Hematopoietic multipotent progenitor cell treated with erythropoietin and hydrocortisone succinate and interleukin-3 and kit ligand, for 17 days (in vitro differentiated cells): ENCODE measurements around the gene FAP.

ENCODE experiments used
- DNase-seq: peaks from one replicate; pipeline ENCODE4 v3.0.0-alpha.2; 2015; ENCODE audit warnings: low spot score

Gene FAP

DNA sequence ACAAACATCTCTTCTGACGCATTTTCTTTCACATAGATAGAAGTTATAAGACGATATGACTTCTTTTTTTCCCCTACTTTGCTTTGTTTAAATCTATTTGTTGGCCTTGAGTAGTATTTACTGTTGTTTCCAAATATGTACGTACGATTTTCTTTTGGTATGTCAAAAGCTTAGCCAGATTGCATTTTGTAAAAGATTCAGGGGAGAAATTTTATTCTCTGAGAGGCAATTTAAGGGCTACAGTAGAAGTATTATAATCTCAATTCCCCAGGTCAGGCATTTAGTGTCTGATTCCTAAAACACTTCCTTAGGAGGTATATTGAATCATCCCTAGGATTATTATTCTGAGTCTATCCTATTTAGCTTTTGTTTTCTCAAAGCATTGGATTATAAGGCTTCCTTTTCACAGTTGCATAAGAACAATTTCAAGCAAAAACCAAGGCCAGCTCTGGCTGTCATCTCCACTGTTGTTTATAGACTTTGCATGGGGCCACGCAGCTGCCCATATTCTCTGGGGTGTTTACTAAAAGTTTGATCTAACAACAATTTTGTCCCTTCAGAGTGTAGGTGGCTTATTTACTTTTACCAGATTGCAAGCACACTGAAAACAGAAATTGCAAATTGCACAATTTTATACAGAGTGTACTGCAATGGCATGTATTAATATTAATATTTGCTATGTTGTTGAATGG lies 57.6 kb downstream of the FAP start:
- DNase-seq, result no peak

GRCh38 chr2:162184821-162185450 lies 58.3 kb downstream of the FAP start:
- no peak for DNase-seq

DNA sequence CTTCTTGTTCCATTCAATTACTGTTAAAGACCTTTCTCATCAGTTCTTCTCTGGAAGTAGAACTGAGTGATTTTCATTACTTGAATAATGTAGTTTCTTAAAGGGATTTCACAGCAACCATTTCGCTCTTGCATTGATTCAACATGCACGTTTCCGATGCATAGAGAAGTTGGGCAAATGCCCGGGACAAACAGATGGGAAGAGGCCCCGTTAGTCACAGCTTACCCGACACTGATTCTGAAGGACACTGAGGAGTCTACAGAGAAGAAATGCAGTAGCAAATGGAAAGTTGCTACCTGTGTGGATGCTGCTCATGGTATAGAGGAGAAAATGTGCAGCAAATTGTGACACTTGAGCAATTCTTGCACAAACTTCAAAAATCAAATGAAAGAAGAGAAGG lies 58.9 kb downstream of the FAP start:
- no peak for DNase-seq

DNA sequence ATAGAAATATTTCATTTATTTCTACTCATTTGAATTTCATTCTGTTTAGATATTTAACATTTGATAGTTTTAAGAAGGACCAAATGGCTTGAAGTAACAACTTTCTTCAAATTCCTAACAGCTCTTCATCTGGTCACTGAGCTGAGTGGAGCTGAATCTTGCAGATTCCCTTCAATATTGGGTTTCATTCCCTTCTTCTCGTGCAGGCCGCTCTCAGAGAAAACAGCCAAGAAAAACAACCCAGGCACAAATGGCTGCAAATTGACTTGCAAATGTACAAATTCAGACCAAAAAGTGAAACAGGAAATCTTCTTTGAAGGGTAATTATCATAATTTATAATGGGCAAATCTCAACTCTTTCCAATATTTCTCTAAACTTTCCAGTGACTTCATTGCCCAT lies 60.9 kb downstream of the FAP start:
- DNase-seq, result no peak

DNA sequence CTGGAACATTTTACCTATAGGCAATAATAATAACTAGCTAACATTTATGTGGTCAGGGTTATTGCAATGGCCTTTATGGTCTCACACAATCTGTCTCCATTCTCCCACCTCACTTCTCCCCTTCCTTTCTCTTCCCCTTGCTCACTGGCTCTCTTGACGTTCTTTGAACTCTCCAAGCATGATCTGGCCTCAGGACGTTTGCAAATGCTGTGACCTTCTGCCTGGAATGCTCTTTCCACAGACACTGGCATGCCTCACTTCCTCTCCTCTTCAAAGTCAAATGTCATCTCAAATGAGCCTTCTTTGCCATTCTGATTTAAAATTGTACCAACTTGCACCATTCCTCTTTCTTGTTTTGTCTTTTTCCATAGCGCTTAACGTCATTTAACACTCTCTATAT lies 65.9 kb downstream of the FAP start:
- no peak for DNase-seq

DNA sequence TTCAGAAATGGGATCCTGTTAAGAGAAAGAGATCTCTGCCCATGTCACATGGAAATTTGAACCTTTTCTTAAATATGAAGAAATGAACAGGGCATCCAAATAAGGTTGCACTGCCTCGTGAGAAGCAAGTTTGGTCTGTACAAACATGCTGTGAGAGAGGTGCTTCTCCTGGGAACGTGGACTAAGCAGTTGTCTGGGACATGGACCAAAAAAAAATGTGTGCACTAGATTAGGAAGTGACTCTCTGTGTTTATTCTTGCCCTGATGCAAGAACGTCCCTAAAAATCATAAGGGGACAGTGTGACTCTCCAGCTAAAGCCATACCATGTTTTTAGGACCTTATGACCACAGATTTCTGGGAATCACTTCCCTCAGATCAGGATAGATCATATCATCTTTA lies 67.5 kb downstream of the FAP start:
- DNase-seq, result no peak

DNA sequence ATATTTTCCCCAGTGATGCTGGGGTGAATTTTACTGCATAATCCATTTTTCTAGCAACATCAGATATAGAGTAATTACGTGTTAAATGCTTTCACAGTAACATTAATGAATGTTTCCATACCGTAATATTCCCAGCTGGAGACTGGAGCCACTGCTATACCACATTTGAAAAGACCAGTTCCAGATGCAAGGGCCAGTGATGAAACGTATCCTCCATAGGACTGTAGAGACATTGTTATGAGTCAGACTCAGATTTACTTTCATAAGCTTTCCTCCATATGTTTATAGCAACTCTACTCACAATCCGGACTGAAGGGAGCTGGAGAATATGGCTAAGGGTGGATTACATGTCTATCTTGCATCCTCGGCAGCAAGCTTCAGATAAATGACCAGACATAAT lies 68.5 kb downstream of the FAP start:
- no peak for DNase-seq

DNA sequence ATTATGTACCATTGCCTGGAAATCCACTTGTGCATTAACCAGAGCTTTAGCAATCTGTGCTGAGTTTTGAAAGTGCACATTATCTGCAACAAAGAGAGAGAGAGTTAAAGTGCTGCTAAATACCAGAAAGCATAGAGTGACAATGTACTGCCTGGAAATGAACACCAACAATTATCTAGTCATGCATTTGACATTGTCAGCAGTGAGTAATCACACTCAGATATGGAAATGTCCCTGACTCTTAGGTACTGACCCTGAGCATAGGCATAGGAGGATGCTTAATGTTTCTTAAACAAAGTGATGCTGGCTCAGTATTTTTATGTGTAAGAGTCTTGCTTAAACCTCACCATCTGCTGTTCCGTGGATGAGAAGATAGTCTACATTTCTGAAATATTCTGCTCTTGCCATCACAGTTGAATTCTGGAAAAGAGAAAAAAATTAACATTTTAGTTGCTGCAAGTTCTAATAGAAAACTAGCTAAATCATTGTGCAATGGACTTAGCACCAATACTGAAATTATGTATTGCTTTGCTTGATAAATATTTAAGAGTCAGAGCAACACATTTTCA lies 70.4 kb downstream of the FAP start:
- no peak for DNase-seq

DNA sequence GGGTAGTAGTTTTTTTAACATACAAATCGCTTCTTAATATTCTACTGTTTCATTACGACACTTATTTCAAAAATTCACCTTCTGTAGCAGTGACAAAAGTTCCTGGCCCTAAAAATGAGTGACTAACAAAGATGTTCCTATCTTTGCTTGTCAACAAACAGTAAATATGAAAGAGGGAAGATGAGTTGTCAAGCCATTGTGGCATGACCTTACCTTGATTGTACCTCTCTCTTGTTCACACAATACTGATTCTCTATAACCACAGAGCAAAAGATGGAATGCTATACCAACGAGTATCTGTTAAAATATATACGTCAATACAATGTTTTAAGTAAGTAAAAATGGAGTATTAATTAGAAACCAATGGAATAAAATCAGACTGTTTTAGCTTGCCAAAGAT lies 76.5 kb downstream of the FAP start:
- no peak for DNase-seq

DNA sequence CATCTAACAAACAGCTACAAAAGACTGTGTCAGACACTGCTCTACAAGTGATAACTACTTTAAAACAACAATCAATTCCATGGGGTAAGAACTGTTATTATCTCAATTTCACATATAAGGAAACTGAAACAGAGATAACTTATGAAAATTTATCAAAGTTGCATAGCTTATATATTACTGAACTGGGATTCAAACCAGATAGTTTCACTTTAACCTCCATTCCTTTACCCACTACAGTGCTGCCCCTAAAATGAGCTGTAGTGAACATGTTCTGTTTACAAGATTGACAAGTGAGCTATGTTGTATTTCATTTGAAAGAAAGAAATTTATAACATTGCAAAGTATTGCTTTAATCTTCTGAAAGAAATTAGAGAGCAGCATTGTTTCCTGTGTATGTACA lies 77.1 kb downstream of the FAP start:
- DNase-seq, result no peak

- no peak for DNase-seq
Observed at GRCh38 chr2:162164802-162165201, 78.4 kb downstream of the FAP start.

- DNase-seq, result no peak
Observed at GRCh38 chr2:162159446-162159845, 83.8 kb downstream of the FAP start.

DNA sequence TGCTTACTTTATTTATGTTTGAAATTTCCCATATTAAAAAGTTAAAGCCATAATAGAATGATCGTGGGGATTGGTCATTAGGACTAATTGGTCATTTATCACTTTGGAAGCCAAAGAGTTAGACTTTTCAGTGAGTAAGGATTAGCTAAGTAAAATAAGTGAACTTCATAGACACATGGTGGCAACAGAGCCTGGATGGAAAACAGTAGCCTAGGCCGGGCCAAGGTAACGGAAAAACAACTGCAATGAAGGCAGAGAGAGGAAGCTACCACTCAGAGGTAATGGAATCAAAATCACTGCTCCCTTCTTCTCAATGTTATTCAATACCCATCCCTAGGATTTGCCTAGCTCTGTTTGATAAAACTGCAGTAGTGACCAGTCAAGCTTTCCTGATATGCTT lies 87.1 kb downstream of the FAP start:
- DNase-seq, result no peak

DNA sequence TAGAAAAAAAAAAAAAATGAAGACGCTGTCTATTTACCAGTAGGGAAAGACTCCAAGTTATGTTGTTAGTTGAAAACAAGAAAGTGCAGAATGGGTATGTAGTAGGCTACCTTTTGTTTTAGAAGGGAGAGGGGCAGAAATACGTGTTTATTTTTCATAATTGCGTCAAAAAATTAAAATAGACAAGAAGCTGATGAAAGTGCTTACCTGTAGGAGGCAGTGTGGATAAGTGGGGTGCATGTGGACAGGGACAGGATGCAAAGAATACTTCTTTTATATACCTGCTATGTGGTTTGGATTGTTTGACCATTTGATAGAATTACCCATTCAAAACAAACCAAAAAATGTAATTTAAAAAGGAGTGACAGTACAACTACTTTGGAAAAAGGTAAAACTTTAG lies 88.2 kb downstream of the FAP start:
- DNase-seq, result no peak

GRCh38 chr2:162153608-162154224 lies 89.5 kb downstream of the FAP start:
- DNase-seq, result peak; percentile 28

- DNase-seq, result no peak
Observed at GRCh38 chr2:162152147-162152546, 91.1 kb downstream of the FAP start, which contains the start of gene GCG. Gene GCG, minus strand, starts transcription at chr2:162152247. Its CDS starts 3,069 bp downstream, at chr2:162149178.

- DNase-seq, result no peak
Observed at GRCh38 chr2:162149940-162150339, 93.3 kb downstream of the FAP start.

DNA sequence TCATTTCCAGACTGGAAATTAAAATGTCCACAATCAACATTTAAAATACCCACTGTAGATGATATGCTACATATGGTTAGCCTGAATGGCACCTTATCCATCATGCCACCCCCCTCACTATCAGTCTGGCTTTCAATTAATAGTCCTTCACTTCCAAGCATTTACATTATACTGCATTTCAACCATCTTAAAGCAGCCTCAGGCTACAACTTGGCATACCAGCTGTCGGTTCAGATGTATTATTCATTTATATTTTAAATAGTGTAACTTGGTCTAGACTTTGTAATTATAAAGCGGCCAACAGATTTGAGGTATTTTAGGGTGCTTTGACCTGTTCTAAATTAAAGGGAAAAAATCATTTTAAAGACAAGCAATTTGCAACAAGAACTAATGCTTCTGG lies 93.8 kb downstream of the FAP start:
- DNase-seq, result no peak

DNA sequence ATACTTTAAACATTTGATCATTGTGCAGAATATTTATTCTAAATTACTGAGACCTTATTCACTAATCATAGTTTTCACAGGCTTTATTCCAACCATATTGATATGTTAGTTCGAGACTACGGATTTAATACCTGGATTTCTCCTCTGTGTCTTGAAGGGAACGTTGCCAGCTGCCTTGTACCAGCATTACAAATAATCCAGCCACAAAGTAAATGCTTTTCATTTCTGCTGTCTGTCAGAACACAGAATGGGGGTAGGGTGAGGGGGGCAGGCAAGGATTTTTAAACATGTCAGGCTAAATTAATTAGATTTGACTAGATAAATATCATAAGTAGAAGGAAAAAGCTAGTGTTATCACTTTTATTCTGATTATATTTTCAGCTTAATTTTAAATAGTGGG lies 94.3 kb downstream of the FAP start:
- no peak for DNase-seq

- no peak for DNase-seq
Observed at GRCh38 chr2:162143969-162144368, 99.3 kb downstream of the FAP start.

DNA sequence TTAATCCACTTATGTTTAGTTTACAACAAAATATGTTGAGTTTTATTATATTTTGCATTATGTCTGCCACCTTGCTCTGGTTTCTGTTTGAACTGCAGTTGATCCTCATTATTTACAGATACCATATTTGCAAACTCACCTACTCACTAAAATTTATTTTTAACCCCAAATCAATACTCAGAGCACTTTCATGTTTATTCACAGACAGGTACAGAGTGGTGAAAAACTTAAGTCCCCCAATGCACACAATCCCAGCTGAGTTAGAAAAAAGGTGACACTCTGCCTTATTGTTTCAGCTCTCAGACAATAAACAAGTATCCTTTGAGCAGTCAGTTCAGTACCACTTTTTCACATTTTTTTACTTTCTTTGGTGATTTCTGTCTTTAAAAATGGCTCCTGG lies 104.9 kb downstream of the FAP start:
- DNase-seq, result no peak

- DNase-seq, result no peak
Observed at GRCh38 chr2:162127422-162127821, 115.8 kb downstream of the FAP start.

DNA sequence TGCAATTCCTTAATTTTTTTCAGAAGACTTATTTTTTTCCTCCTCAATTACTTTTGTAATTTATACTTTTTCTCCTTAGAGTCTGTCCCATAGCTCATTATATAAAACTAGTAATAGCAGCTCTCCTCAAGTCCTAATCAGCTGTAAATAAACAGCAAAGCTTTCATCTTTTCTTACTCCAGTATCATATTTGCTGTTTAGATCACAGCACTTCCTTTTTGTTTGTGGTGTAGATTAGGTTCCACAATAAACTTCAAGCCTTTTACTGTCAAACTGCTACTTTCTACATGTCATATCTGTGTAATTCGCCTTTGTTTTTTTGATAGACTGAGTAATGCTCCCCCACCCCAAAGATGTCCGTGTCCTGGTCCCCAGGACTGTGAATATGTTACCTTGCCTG lies 116.7 kb downstream of the FAP start:
- DNase-seq, result no peak
